GM21529 (cell line): Measurements from ENCODE around the gene ALAS1.

Experiments used
- ATAC-seq: cut with Tn5 transposase; IDR thresholded peaks from one replicate; pipeline ENCODE4 v1.9.1; 2021; ENCODE audit not compliant: unreplicated experiment

The ALAS1 gene

DNA sequence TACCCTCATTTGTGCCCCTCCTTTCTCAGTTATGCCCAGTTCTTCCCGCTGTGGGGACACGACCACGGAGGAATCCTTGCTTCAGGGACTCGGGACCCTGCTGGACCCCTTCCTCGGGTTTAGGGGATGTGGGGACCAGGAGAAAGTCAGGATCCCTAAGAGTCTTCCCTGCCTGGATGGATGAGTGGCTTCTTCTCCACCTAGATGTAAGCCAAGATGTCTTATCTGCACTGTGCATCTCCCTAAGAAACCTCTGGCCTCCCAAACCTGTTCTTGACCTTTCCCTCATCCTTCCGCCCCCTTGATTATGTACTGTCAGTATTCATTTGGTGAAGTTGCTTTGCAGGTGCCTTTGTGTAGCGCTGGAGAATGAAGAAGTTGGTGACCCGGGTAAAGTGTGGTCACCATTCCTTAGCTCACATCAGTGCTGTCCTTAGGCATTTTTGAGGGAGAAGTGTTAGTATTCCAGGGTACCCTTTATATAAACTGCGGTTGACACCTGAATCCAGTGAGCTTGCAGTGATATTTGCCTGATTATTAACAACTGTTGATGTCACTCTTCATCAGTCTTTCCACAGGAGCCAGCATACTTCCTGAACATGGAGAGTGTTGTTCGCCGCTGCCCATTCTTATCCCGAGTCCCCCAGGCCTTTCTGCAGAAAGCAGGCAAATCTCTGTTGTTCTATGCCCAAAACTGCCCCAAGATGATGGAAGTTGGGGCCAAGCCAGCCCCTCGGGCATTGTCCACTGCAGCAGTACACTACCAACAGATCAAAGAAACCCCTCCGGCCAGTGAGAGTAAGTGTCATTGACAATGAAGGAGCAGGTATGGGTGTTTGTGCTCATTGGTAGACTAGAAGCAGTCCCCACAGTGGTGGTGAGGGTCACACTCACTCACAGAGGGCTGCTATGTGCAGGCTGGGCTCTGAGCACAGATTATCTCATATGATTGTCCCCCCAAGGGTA lies 966 bp downstream of the ALAS1 start:
- no peak for ATAC-seq

- ATAC-seq, result no peak
These were observed 3.2 kb downstream of the ALAS1 start for GRCh38 chr3:52200981-52201679.

DNA sequence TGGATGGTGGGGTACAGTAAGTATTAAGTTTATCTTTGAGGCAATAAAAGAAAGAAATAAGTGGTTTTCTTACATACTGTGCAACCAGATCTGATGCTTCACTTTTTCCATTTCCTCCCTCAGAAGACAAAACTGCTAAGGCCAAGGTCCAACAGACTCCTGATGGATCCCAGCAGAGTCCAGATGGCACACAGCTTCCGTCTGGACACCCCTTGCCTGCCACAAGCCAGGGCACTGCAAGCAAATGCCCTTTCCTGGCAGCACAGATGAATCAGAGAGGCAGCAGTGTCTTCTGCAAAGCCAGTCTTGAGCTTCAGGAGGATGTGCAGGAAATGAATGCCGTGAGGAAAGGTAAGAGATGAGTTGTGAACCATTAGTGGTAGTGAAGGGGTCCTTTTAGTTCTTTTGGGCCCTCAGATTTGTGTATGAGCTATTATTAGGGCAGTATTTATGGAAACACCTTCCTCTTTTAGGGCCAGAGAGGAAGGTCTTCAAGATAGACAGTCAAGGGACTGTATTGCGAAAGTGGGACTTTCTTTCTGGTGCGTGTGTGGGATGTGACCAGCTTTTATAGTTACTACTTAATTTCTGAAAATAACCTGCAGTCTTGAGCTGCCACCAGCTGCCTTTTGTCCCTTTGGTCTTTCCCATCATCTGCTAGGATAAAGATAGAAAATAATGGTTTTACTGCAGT lies 4.6 kb downstream of the ALAS1 start:
- ATAC-seq, result no peak

DNA sequence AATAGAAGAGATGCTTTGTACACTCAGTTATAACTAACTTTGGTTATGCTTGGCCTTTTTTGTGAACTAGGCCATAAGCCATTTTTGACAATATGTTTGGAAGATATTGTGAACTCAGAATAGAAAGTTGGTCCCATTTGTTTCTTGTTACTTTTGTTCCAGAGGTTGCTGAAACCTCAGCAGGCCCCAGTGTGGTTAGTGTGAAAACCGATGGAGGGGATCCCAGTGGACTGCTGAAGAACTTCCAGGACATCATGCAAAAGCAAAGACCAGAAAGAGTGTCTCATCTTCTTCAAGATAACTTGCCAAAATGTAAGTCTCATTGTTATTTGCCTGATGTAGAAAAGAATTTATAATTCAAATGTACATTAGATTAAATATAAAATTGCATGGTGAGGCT lies 5.7 kb downstream of the ALAS1 start:
- ATAC-seq, result no peak

DNA sequence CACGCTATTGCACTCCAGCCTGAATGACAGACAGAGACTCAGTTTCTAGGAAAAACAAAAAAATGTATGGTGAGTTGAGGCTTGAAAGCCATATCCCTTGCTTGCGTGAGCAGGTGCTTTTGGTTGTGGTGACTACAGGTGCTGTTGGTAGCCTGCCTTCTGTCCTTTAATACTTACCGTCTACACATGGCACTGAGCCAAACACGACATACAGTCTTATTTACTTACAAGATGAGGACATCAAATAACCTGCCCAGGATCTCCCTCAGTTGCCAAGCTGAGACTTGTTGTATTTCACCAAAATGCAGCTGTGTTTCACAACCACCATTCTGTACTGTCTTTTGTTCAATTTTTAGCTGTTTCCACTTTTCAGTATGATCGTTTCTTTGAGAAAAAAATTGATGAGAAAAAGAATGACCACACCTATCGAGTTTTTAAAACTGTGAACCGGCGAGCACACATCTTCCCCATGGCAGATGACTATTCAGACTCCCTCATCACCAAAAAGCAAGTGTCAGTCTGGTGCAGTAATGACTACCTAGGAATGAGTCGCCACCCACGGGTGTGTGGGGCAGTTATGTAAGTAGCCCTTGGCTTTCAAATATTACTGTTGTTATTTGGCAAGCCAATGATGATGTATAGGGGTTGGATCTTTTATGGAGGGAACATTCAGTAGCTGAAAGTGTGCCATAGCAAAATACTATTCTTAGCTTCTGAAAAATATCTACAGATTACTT lies 6.5 kb downstream of the ALAS1 start:
- ATAC-seq, result no peak

DNA sequence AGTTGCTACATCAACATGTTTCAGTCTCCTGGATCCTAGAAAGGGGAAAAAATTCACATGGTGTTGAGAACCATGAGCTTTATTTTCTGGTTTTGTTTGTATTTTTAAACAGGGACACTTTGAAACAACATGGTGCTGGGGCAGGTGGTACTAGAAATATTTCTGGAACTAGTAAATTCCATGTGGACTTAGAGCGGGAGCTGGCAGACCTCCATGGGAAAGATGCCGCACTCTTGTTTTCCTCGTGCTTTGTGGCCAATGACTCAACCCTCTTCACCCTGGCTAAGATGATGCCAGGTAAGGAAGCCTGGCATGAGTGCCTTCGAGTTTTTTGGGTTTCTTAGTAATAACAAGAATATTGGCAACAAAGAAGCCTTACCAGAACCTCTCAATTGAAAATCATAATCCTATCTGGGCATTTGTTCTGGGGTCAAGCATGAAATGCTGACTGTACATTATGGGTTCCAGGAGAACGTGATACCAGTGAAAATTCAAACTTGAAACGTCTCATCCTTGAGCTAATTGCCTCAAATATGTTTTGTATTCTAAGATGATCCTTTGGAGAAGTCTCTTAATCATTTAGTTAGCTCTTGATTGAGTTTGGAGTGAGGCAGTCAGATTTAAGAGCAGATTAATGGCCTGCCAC lies 7.9 kb downstream of the ALAS1 start:
- ATAC-seq, result no peak

GRCh38 chr3:52208556-52208955 lies 10.6 kb downstream of the ALAS1 start:
- no peak for ATAC-seq

DNA sequence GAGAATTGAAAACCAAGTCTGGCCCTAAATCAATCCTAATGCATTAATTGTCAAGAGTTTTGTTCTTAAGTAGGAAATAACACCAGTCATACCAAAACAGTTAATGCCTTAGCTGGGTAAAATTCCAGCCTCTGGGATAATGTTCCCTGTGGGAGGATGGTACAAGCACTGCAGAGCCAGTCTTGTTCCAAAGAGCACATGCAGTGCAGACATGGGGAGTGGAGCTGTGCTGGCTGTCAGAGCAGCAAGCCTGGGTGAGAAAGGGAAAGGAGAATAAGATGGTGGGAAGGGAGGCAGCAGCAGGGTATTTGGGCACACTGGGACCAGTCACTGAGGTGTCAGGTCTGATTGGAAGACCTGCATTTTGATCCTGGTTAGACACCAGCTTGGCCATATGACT lies 12.1 kb downstream of the ALAS1 start:
- ATAC-seq, result no peak

DNA sequence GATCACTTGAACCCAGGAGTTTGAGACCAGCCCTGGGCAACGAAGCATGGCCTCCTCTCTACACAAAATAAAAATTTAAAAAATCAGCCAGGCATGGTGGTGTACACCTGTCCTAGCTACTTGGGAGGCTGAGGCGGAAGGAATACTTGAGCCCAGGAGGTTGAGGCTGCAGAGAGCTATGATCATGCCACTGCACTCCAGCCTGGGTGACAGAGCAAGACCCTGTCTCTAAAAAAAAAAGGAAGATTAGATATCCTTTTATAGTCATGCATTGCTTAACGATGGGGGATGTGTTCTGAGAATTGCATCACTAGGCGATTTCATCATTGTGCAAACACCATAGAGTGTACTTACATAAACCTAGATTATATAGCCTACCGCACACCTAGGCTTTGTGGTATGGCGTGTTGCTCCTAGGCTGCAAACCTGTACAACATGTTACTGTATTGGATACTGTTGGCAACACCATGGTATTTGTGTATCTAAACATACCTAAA lies 12.6 kb downstream of the ALAS1 start:
- ATAC-seq, result no peak

DNA sequence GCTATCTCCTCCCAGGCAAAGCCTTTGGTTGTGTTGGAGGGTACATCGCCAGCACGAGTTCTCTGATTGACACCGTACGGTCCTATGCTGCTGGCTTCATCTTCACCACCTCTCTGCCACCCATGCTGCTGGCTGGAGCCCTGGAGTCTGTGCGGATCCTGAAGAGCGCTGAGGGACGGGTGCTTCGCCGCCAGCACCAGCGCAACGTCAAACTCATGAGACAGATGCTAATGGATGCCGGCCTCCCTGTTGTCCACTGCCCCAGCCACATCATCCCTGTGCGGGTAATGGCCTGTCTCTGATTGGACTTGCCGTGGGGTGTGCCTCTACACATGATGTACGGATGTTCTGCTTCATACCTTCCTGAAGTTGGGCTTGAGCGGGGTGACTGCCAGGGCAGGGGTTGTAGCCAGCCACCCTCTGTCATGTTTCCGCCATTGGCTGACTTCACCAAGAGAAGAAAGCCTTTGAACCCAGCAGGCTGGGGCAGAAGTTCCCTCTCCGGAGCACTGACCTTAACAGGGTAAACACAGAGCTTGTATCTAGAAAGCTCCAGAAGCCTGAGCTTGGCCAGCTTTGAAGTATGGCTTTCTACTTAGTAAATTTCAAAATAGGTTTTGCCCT lies 13.4 kb downstream of the ALAS1 start:
- no peak for ATAC-seq

GRCh38 chr3:52213005-52213404 lies 15.0 kb downstream of the ALAS1 start:
- ATAC-seq, result no peak

GRCh38 chr3:52213901-52214300 lies 15.9 kb downstream of the ALAS1 start:
- no peak for ATAC-seq

GRCh38 chr3:52215351-52215750 lies 17.4 kb downstream of the ALAS1 start:
- no peak for ATAC-seq

GRCh38 chr3:52216585-52217408 lies 18.8 kb downstream of the ALAS1 start:
- no peak for ATAC-seq

- ATAC-seq, result no peak
These were observed 19.4 kb downstream of the ALAS1 start for GRCh38 chr3:52217409-52217805.

DNA sequence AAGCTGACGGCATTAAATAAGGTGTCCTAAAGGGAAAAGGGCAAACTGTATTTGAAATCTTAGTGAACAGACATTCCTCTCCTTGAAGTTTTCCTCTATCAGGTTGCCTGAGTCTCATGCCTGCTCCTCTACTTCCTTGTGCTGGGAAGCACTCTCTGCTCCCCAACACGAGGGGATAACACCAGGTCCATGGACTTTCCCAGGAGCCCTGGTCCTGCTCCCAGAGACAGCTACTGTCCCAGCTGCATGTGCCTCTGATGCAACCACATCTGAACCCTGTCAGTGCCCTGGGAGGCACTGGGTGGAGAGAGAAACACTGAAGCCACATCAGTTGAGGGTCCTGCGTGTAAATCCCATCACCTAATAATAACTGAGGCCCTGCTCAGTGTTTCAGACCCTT lies 20.1 kb downstream of the ALAS1 start:
- ATAC-seq, result no peak

GRCh38 chr3:52218454-52218853 lies 20.5 kb downstream of the ALAS1 start:
- ATAC-seq, result no peak

DNA sequence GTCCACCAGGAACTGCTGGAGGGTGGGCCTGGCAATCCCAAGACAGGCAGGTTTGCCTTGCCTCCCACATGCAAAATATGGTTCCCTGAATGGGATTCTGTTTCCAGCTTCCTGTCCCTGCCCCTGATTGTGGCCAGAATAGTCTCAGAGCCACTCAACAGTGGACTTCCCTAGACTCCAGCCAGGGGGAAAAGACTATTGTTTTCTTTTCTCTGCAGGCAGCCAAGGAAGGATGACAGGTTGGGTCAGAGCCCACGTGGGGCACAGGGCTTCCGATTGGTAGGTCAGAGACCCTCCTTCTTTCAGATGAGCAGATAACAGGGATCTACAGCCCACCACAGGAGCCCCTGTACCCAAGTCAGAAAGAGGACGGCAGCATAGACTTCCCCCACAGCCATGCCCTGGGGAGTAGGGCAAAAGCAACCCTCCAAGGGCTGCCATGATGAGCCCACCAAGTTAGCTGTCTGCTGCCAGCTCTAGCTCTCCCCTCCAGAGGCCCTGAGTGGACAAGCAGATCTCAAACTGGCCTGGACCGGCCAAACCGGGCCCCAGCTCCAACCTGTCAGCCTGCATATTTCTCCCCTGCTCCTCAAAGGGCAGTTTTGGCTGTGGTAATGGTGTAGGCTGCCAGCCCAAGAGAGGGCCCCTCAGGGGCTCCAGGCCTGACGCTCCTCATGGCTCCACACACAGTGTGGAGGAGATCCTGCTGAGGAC lies 21.1 kb downstream of the ALAS1 start:
- ATAC-seq, result no peak
